K562 (cell line): ENCODE results near the gene STK11. TPM values are rescaled to one million over a fixed set of nuclear protein-coding genes. Genes with fewer than 3 reads are reported as not detected.

Experiments used
- BMI1 ChIP-seq: fragments of 150-350 bp; IDR thresholded peaks from 2 replicates; pipeline ENCODE4 v1.6.1; 2014; ENCODE audit warnings: low read length
- CBFB ChIP-seq: sonication (generic); formaldehyde crosslinking; IDR thresholded peaks from 2 replicates; pipeline ENCODE4 v1.4.0; 2020; ENCODE audit warnings: mild to moderate bottlenecking, missing genetic modification reagents
- CREM ChIP-seq: IDR thresholded peaks from 2 replicates; pipeline ENCODE4 v1.6.1; 2014; ENCODE audit warnings: antibody characterized with exemption, low read depth
- HDGF ChIP-seq: fragments of 450-650 bp; IDR thresholded peaks from 2 replicates; pipeline ENCODE4 v1.6.1; 2016
- HEY1 ChIP-seq: fragments of 250-450 bp; sonication (Bioruptor Pico); IDR thresholded peaks from 2 replicates; pipeline ENCODE4 v1.5.0; 2020; ENCODE audit warnings: mild to moderate bottlenecking, moderate library complexity, borderline replicate concordance
- IFI16 ChIP-seq: fragments of 250-450 bp; sonication (Bioruptor Pico); IDR thresholded peaks from 2 replicates; pipeline ENCODE4 v2.1.2; 2022; ENCODE audit warnings: mild to moderate bottlenecking, inconsistent platforms
- LARP7 ChIP-seq: fragments of 450-650 bp; IDR thresholded peaks from 2 replicates; pipeline ENCODE4 v1.6.1; 2016
- NCOA6 ChIP-seq: fragments of 450-650 bp; IDR thresholded peaks from 2 replicates; pipeline ENCODE4 v1.6.1; 2017; ENCODE audit warnings: mild to moderate bottlenecking
- PHF20 ChIP-seq: fragments of 450-650 bp; IDR thresholded peaks from 2 replicates; pipeline ENCODE4 v1.6.1; 2018; ENCODE audit not compliant: partially characterized antibody
- PRPF4 ChIP-seq: fragments of 200-400 bp; formaldehyde crosslinking; IDR thresholded peaks from one replicate; pipeline ENCODE4 v1.6.1; 2017; ENCODE audit warnings: low read length, low read depth, mild to moderate bottlenecking; ENCODE audit not compliant: insufficient read depth, poor library complexity, severe bottlenecking
- RBM39 ChIP-seq: fragments of 200-400 bp; formaldehyde crosslinking; optimal IDR thresholded peaks from 2 replicates; pipeline ENCODE3; 2018; ENCODE audit warnings: low read depth, low read length
- RFX5 ChIP-seq: IDR thresholded peaks from 2 replicates; pipeline ENCODE4 v1.6.1; 2011; ENCODE audit warnings: low read depth, mild to moderate bottlenecking, improper control_type of control experiment, low read length
- STAT5A ChIP-seq: IDR thresholded peaks from 2 replicates; pipeline ENCODE4 v1.6.1; 2012; ENCODE audit warnings: low read length, inconsistent platforms, borderline replicate concordance
- TEAD1 ChIP-seq, 2 experiments: fragments of 450-650 bp in 1 of 2; sonication (generic) in 1 of 2; formaldehyde crosslinking; IDR thresholded peaks; 2 replicates each; pipeline versions ENCODE4 v1.4.0 to v1.8.0; 2020 to 2022; ENCODE audit warnings: mild to moderate bottlenecking in 2 of 2, missing genetic modification reagents in 1 of 2
- TEAD2 ChIP-seq: fragments of 450-650 bp; IDR thresholded peaks from 2 replicates; pipeline ENCODE4 v1.6.1; 2016; ENCODE audit warnings: missing genetic modification characterization, control low read depth, missing compliant biosample characterization
- ZFPM2 ChIP-seq: fragments of 250-450 bp; sonication (Bioruptor Pico); IDR thresholded peaks from 2 replicates; pipeline ENCODE4 v1.5.1; 2022; ENCODE audit warnings: mild to moderate bottlenecking
- ZKSCAN3 ChIP-seq: fragments of 250-450 bp; sonication (Bioruptor Pico); IDR thresholded peaks from 2 replicates; pipeline ENCODE4 v1.4.0; 2020
- ZKSCAN8 ChIP-seq: fragments of 200-800 bp; sonication (Bioruptor generic); IDR thresholded peaks from 2 replicates; pipeline ENCODE4 v1.6.1; 2016; ENCODE audit warnings: missing genetic modification characterization, missing compliant biosample characterization
- ZNF23 ChIP-seq: fragments of 250-450 bp; sonication (Bioruptor Pico); IDR thresholded peaks from 2 replicates; pipeline ENCODE4 v1.4.0; 2020; ENCODE audit warnings: mild to moderate bottlenecking
- ZNF431 ChIP-seq: sonication (generic); formaldehyde crosslinking; IDR thresholded peaks from 2 replicates; pipeline ENCODE4 v1.8.0; 2022; ENCODE audit warnings: mild to moderate bottlenecking, missing genetic modification reagents
- ZNF436 ChIP-seq: fragments of 250-450, 450-650 bp; sonication (Bioruptor Pico); formaldehyde crosslinking; IDR thresholded peaks from 2 replicates; pipeline ENCODE4 v1.7.0; 2020; ENCODE audit warnings: mild to moderate bottlenecking
- ZNF695 ChIP-seq: fragments of 450-650 bp; formaldehyde crosslinking; IDR thresholded peaks from 2 replicates; pipeline ENCODE4 v1.4.0; 2020; ENCODE audit warnings: mild to moderate bottlenecking, moderate library complexity
- polyA plus RNA-seq, 8 experiments: library from polyadenylated mRNA; depleted of rRNA in 4 of 8; stranded (reverse) in 5 of 8; unstranded in 3 of 8; fragments of >200 nt; fragmentation: Nextera tagmentation in 2 of 8; fragmentation: Illumina TruSeq in 1 of 8; extraction: Ambion mirVana in 2 of 8; extraction: Trizol in 1 of 8; gene quantifications; 2 replicates each; pipeline versions ENCODE4 v1.2.1 to v1.2.3, GENCODE V29; 2011 to 2014; ENCODE audit warnings: inconsistent platforms in 1 of 8, missing spikeins in 1 of 8
- total RNA-seq, 7 experiments: library from RNA; depleted of rRNA in 6 of 7; stranded (reverse); fragments of >200 nt in 6 of 7; fragmentation: Illumina TruSeq in 2 of 7; extraction: Trizol in 2 of 7; gene quantifications; 2 replicates each; pipeline versions ENCODE4 v1.2.1 to v1.2.3, GENCODE V29; 2011 to 2021; ENCODE audit warnings: low replicate concordance in 1 of 7
- TF ChIP-seq, protein P1 (sequence below): fragments of 450-650 bp; IDR thresholded peaks from 2 replicates; pipeline ENCODE4 v1.6.1; 2016; ENCODE audit warnings: low read depth, mild to moderate bottlenecking, moderate library complexity
- TF ChIP-seq, protein P2 (sequence below): fragments of 200-800 bp; sonication (Bioruptor generic); IDR thresholded peaks from 2 replicates; pipeline ENCODE4 v1.6.1; 2016; ENCODE audit warnings: missing genetic modification characterization, missing compliant biosample characterization
- TF ChIP-seq, protein P3 (sequence below): sonication (generic); formaldehyde crosslinking; IDR thresholded peaks from 2 replicates; pipeline ENCODE4 v1.8.1; 2023; ENCODE audit warnings: mild to moderate bottlenecking, missing genetic modification reagents

Gene STK11
- total and polyA plus RNA-seq, 9 of the 15 experiments (the other 6 are each of a cell fraction or from before 2014, with no cell fraction given): 0.15 to 96.5 (median 31.7) TPM

DNA sequence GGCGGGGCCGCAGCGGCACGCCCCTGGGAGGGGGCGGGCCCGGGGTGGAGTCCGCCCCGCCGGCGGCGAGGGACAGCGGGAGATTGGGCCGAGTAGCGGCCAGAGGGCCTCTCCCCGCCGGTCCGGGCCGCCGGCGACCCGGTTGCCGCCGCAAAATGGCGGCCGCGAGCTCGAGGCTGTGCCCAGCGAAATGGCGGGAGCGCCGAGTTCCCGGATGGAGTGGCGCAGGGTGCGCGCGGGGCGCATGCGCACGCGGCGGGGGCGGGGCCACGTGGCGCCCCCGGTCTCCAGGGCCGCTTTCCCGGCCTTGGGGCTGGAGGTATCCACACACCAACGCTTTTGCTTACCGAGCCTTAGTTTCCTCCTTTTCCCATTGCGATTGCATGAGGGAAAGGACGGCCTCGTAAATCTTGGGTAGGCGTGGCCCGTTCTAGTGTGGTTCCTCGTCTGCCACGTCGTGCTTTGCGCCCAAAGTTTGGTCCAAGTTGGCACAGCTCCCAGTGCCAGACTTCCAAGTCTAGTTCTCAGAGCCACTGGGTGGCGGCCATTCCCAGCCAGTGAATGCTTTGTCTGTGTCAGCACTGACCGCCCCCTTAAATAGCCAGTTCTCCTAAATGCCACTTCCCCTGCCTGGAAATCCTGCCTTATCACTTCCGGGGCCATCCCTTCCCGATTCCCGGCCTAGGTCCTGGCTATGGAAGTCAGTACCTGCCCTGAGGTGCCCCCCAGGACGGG lies 64.1 kb downstream of the STK11 start (continued):
- TF ChIP-seq LARP7 (no peak), STAT5A (no peak), TEAD2 (tag) (no peak), BMI1 (no peak), RBM39 (peak; percentile 82), HDGF (0 out of 2 replicates have a peak, but pooled peaks have one; percentile 30), PRPF4 (peak; percentile 70), ZKSCAN3 (CRISPR knock-in tag) (no peak), NCOA6 (no peak), ZFPM2 (CRISPR knock-in tag) (no peak), CREM (0 out of 2 replicates have a peak, but pooled peaks have one; percentile 37), ZNF436 (CRISPR knock-in tag) (no peak), ZNF431 (CRISPR knock-in tag) (0 out of 2 replicates have a peak, but pooled peaks have one; percentile 36), ZKSCAN8 (CRISPR knock-in tag) (no peak), IFI16 (no peak), ZNF23 (CRISPR knock-in tag) (no peak), TEAD1 (CRISPR knock-in tag; IDR thresholded peaks at IDR 0.05) (peak in 1 of 2 experiments; percentile 68; a peak in 2 of 4 replicates), RFX5 (no peak; the same call in 1 of the 2 replicates), PHF20 (no peak), CBFB (no peak), ZNF695 (CRISPR knock-in tag) (no peak), HEY1 (CRISPR knock-in tag) (no peak)
- TF ChIP-seq, protein P1, sequence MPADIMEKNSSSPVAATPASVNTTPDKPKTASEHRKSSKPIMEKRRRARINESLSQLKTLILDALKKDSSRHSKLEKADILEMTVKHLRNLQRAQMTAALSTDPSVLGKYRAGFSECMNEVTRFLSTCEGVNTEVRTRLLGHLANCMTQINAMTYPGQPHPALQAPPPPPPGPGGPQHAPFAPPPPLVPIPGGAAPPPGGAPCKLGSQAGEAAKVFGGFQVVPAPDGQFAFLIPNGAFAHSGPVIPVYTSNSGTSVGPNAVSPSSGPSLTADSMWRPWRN: no peak
- TF ChIP-seq, protein P2, sequence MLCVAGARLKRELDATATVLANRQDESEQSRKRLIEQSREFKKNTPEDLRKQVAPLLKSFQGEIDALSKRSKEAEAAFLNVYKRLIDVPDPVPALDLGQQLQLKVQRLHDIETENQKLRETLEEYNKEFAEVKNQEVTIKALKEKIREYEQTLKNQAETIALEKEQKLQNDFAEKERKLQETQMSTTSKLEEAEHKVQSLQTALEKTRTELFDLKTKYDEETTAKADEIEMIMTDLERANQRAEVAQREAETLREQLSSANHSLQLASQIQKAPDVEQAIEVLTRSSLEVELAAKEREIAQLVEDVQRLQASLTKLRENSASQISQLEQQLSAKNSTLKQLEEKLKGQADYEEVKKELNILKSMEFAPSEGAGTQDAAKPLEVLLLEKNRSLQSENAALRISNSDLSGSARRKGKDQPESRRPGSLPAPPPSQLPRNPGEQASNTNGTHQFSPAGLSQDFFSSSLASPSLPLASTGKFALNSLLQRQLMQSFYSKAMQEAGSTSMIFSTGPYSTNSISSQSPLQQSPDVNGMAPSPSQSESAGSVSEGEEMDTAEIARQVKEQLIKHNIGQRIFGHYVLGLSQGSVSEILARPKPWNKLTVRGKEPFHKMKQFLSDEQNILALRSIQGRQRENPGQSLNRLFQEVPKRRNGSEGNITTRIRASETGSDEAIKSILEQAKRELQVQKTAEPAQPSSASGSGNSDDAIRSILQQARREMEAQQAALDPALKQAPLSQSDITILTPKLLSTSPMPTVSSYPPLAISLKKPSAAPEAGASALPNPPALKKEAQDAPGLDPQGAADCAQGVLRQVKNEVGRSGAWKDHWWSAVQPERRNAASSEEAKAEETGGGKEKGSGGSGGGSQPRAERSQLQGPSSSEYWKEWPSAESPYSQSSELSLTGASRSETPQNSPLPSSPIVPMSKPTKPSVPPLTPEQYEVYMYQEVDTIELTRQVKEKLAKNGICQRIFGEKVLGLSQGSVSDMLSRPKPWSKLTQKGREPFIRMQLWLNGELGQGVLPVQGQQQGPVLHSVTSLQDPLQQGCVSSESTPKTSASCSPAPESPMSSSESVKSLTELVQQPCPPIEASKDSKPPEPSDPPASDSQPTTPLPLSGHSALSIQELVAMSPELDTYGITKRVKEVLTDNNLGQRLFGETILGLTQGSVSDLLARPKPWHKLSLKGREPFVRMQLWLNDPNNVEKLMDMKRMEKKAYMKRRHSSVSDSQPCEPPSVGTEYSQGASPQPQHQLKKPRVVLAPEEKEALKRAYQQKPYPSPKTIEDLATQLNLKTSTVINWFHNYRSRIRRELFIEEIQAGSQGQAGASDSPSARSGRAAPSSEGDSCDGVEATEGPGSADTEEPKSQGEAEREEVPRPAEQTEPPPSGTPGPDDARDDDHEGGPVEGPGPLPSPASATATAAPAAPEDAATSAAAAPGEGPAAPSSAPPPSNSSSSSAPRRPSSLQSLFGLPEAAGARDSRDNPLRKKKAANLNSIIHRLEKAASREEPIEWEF (CRISPR knock-in tag): no peak
- TF ChIP-seq, protein P3, sequence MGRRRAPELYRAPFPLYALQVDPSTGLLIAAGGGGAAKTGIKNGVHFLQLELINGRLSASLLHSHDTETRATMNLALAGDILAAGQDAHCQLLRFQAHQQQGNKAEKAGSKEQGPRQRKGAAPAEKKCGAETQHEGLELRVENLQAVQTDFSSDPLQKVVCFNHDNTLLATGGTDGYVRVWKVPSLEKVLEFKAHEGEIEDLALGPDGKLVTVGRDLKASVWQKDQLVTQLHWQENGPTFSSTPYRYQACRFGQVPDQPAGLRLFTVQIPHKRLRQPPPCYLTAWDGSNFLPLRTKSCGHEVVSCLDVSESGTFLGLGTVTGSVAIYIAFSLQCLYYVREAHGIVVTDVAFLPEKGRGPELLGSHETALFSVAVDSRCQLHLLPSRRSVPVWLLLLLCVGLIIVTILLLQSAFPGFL (CRISPR knock-in tag): 0 out of 2 replicates have a peak, but pooled peaks have one; percentile 13
